ENCODE results near the gene IFNA17.

DNA sequence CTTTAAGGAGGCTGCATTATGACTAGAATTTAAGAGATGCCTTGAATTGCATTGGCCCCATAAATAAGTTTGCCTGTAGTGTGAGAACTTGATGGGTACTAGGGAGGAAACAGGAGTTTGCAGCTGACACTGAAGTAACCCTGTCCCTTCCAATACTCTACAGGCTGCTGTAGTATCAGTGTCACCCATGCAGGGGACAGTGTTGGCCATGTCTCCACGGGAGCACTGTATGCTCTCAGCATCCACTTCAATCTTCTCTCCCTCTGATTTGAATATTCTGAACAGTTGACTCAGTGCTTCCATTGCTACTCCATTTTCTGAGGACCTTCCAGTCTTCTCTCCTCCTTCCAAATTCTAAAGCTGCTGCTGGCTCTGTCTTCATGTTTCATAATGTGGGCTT lies 23.2 kb upstream of the IFNA17 start:
- no peak for TF ChIP-seq CTCF (IDR thresholded peaks at IDR 0.05; ENCODE audit: low read depth, low read length, missing input control)
- TF ChIP-seq SP1 (IDR thresholded peaks at IDR 0.05): no peak
- TF ChIP-seq YY1 (IDR thresholded peaks at IDR 0.05): no peak
- TF ChIP-seq GABPA (IDR thresholded peaks at IDR 0.05 in 1 of 2, conservative IDR thresholded peaks at IDR 0.05 in 1 of 2): no peak
- TF ChIP-seq TAF1 (conservative IDR thresholded peaks at IDR 0.05): no peak
- no peak for TF ChIP-seq FOXA1 (IDR thresholded peaks at IDR 0.05)
- TF ChIP-seq RXRA (IDR thresholded peaks at IDR 0.05): no peak
- TF ChIP-seq HNF4A (conservative IDR thresholded peaks at IDR 0.05): no peak
- TF ChIP-seq, protein P1, sequence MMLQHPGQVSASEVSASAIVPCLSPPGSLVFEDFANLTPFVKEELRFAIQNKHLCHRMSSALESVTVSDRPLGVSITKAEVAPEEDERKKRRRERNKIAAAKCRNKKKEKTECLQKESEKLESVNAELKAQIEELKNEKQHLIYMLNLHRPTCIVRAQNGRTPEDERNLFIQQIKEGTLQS (IDR thresholded peaks at IDR 0.05): no peak
- TF ChIP-seq, protein P2, sequence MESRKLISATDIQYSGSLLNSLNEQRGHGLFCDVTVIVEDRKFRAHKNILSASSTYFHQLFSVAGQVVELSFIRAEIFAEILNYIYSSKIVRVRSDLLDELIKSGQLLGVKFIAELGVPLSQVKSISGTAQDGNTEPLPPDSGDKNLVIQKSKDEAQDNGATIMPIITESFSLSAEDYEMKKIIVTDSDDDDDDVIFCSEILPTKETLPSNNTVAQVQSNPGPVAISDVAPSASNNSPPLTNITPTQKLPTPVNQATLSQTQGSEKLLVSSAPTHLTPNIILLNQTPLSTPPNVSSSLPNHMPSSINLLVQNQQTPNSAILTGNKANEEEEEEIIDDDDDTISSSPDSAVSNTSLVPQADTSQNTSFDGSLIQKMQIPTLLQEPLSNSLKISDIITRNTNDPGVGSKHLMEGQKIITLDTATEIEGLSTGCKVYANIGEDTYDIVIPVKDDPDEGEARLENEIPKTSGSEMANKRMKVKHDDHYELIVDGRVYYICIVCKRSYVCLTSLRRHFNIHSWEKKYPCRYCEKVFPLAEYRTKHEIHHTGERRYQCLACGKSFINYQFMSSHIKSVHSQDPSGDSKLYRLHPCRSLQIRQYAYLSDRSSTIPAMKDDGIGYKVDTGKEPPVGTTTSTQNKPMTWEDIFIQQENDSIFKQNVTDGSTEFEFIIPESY (IDR thresholded peaks at IDR 0.05): no peak
- TF ChIP-seq MAX (IDR thresholded peaks at IDR 0.05): no peak
- TF ChIP-seq RAD21 (IDR thresholded peaks at IDR 0.05): no peak
- no peak for TF ChIP-seq JUND (IDR thresholded peaks at IDR 0.05)
- TF ChIP-seq, protein P3, sequence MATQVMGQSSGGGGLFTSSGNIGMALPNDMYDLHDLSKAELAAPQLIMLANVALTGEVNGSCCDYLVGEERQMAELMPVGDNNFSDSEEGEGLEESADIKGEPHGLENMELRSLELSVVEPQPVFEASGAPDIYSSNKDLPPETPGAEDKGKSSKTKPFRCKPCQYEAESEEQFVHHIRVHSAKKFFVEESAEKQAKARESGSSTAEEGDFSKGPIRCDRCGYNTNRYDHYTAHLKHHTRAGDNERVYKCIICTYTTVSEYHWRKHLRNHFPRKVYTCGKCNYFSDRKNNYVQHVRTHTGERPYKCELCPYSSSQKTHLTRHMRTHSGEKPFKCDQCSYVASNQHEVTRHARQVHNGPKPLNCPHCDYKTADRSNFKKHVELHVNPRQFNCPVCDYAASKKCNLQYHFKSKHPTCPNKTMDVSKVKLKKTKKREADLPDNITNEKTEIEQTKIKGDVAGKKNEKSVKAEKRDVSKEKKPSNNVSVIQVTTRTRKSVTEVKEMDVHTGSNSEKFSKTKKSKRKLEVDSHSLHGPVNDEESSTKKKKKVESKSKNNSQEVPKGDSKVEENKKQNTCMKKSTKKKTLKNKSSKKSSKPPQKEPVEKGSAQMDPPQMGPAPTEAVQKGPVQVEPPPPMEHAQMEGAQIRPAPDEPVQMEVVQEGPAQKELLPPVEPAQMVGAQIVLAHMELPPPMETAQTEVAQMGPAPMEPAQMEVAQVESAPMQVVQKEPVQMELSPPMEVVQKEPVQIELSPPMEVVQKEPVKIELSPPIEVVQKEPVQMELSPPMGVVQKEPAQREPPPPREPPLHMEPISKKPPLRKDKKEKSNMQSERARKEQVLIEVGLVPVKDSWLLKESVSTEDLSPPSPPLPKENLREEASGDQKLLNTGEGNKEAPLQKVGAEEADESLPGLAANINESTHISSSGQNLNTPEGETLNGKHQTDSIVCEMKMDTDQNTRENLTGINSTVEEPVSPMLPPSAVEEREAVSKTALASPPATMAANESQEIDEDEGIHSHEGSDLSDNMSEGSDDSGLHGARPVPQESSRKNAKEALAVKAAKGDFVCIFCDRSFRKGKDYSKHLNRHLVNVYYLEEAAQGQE (IDR thresholded peaks at IDR 0.05): no peak

Data from liver (tissue), 3 donors.